Colon (tissue), 2 donors: ENCODE results near the gene RABL6.
"Not testable (repeated sequence)": the region's sequence is repeated elsewhere in the genome, so short reads cannot be mapped to it uniquely, and the experiment has no call there.

Experiments
- FAIRE-seq: peaks from 2 replicates; lab custom pipeline; 2012; peaks lifted over from hg19 to GRCh38; lab: Jason Lieb, UNC
- donor health status: control.
- donor health status: control.

RABL6 gene

DNA sequence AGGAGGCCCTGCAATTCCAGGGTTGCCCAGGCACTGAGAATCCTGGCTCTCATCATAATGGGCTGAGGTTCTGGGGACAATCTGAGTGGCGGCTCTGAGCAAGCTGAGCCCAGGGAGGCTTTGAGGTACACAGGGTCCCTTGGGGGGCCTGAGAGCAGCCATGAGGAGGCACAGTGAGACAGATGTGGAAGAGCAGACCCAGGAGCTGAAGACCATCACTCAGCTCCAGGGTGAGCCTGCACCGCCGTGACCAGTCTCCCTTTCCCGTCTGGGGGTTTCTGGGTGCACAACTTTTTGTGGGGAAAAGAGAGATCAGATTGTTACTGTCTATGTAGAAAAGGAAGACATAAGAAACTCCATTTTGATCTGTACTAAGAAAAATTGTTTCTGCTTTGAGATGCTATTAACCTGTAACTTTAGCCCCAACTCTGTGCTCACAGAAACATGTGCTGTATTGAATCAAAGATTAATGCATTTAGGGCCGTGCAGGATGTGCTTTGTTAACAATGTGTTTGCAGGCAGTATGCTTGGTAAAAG lies 11.4 kb upstream of the RABL6 start, which contains the start of gene CCDC183:
CCDC183 (plus strand) TSS at position 101 of the 537 bp plus-strand sequence; CDS start at position 161, 60 bp downstream.
- no peak for FAIRE-seq

DNA sequence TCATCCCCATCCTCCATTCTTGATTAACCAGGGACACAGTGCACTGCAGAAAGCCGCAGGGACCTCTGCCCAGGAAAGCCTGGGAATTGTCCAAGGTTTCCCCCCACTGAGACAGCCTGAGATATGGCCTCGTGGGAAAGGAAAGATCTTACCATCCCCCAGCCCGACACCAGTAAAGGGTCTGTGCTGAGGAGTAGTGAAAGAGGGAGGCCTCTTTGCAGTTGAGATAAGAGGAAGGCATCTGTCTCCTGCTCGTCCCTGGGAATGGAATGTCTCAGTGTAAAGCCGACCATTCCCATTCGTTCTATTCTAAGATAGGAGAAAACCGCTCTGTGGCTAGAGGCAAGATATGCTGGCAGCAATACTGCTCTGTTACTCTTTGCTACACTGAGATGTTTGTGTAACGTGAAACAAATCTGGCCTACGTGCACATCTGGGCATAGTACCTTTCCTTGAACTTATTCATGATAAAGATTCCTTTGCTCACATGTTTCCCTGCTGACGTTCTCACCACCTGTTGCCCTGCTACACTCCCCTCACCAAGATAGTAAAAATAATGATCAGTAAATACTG lies 10.9 kb upstream of the RABL6 start:
- FAIRE-seq = not testable (repeated sequence)

DNA sequence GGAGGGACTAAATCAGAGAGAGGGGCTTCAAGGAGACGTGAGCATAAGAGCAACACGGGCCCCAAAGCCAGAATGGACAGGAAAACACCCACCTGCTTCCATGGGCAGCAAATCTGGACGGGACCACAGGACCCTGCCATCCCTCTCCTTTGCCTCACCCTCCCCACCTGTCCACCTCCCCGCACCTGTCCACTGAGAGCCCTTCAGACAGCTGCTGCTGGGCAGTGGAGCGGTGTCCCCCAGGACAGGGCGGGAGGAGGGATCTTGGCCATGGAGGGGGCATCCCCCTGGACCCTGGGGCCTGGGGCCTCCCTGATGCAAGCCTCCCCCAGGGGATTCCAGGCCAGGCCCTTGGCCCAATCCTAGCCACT lies 9.1 kb upstream of the RABL6 start:
- FAIRE-seq = no peak

DNA sequence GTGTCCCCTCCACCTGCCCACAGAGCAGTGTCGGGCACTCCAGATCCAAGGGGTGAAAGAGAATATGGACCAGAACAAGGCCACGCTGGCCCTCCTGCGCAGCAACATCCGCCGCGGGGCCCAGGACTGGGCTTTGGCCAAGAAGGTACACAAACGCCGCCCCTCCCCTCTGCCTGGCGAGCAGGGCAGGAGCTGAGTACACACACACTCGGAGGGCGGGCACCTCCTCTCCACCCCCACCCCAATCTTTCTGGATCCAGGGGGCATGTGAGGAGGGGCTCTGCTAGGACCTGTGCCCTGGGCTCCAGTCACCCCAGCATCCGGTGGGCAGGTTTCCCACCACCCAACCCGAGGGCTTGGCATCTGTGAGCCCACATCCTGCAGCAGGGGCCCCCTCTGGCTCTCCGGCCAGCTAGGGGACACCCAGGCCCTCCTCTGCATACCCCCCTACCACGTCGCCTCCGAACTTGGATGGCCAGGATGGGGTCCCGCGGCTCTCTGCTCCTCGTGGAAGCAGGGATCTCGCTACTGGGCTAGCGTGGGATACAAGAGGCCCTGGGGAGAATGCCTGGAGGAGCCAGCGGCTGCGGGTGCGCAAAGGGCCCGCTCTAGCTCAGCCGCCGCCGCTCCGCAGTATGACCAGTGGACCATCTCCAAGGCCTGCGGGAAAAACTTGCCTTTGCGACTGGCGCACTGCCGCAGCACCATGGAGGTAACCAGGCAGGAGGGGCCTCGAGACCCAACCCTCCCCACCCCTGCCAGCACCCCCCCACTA lies 8.5 kb upstream of the RABL6 start:
- FAIRE-seq = no peak

DNA sequence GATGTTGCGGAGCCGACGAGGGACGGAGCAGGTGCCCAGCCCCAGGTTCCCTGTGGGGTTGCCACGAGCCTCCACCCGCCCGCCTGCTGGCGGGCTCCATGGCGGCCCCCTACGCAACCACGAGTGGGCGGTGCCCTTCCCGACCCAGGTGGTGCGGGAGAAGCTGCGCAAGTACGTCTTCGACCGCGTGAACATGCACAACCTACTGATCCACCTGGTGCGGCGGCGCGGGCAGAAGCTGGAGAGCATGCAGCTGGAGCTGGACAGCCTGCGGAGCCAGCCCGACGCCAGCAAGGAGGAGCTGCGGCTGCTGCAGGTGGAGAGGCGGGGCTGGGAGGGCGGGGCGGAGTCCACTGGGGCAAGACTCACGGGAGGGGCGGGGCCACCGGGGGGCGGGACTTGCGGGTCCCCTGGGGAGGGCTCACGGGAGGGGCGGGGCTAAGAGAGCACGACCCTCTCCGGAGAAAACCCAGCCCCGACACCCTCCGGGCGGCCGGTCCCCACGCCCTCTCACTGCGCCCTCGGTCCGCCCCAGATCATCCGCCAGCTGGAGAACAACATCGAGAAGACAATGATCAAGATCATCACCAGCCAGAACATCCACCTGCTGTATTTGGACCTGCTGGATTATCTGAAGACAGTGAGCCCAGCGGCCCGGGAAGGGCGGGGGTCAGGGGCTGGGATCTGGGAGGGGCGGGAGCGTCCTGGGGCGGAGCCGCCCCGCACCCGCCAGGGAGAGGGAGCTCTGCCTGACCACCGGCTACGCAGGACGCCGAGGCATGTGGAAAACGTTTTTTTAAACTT lies 7.7 kb upstream of the RABL6 start:
- no peak for FAIRE-seq

DNA sequence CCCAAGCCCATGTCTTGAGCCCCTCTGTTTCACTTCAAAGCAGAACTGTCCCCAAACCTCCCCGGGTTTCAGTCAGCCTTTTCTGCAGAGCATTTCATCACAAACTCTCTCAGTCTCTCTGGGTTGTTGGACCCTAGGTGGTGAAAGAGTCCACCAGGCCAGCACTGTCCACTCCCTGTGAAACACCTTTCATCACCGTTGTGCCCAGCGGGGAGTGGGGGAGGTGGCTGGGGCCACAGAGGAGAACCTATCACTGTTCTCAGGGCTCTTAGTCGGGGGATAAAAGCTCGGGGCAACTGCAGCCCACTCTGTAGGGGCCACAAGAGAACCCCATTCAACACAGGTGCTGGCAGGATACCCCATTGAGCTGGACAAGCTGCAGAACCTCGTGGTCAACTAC lies 5.4 kb upstream of the RABL6 start:
- no peak for FAIRE-seq

DNA sequence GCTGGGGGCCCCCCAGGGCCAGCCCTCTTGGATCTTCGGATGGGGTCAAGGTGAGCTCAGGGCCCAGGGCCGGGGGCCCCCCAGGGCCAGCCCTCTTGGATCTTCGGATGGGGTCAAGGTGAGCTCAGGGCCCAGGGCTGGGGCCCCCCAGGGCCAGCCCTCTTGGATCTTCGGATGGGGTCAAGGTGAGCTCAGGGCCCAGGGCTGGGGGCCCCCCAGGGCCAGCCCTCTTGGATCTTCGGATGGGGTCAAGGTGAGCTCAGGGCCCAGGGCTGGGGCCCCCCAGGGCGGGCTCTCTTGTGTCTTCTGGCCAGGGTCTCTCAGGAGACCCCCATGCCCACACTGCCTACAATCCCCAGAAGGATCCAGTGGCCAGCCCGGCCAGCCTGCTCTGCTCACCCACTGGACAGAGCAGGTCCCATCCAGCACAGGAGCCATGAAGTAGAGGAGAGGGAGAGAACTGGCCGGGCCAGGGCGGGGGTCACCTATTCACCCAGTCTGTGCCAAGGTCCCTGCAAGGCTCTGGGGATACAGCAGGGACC lies 4.7 kb upstream of the RABL6 start:
- FAIRE-seq = not testable (repeated sequence)

DNA sequence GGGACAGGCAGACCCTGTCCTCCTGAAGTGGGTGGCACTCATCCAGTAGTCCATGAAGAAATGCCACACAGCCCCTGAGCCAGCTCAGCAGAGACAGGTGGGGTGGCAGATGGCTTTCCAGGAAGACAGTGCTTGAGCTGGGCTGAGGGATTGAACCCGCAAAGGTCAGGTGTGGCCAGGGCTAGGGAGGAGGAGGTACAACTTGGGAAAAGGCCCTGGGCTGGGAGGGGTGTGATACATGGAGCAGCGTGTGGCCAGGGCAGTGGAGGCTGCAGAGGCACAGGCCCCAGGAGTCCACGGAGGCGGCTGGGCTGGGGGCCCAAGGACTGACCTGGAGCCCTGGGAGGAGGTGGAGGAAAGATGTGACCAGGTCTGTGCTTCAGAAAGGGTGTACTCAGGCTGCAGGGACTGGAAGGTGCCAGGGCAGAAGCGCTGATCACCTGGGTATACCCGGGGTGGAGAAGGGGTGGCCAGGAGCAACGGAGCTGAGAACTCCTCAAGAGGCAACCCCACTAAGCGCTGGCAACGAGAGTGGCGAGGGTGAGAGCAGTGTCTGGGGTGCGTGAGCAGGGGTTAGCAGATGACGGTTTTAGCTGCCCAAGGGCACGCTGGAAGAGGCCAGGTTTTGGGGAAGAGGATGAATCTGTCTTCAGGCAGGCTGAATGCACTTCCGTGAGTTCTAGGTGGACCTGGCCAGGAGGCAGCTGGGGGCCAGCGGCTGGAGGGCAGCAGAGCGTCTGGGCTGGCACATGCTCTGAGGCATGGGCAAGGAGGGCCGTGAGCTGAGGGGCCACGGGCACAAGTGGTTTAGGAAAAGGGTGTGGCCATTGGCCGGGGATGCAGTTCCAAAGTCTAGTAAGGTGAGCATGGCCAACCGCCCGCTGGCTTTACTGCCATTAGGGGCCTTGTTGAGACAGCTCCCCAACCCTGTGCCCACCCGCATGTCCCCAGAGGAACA lies 3.9 kb upstream of the RABL6 start:
- FAIRE-seq = no peak

DNA sequence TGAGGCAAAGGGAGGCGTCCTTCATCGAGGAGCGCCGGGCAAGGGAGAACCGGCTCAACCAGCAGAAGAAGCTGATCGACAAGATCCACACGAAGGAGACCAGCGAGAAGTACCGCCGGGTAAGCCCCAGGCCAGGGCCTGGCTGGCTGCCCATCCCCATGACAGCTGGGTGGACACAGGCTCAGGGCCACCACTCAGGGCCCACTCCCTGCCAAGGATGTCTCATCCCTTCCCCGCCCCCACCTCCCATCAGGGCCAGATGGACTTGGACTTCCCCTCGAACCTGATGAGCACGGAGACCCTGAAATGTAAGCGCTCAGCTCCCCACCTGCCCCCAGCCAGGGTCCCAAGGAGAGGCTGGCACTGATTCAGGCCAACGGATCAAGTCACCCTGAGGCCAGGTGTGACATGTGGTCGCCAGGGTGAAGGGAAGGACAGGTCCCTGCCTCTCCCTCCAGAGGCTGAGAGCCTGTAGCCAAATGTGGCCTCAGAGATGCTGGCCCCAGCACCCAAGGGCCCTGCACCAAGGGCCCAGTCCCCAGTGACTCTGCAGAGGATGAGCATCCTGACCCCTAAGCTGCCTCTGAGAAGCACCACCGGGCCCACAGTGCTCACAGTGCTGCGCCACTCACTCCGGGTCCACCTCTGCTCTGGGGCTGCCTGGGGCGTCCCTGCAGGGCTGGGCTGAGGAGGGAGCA lies 3.1 kb upstream of the RABL6 start:
- no peak for FAIRE-seq

DNA sequence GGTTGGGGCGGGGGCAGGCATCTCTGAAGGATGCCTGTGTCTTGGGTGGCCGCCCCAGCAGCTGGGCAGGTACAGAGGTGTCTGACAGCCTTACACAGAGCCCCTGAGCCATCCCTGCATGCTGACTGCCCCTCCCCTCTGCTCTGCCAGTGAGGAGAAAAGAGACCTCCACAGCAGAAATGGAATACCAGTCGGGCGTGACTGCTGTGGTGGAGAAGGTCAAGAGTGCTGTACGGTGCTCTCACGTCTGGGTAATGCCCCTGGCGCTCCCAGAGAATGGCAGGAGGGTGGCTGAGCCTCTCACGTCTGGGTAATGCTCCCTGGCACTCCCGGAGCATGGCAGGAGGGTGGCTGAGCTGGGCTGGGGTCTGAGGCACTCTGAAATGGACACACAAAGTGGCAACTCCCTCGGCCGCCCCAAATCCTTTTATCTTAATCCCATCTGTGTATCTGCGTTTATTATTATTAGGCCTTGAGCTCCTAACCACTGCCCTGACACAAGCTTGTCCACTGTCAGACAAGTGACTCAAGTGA lies 2.5 kb upstream of the RABL6 start:
- no peak for FAIRE-seq

DNA sequence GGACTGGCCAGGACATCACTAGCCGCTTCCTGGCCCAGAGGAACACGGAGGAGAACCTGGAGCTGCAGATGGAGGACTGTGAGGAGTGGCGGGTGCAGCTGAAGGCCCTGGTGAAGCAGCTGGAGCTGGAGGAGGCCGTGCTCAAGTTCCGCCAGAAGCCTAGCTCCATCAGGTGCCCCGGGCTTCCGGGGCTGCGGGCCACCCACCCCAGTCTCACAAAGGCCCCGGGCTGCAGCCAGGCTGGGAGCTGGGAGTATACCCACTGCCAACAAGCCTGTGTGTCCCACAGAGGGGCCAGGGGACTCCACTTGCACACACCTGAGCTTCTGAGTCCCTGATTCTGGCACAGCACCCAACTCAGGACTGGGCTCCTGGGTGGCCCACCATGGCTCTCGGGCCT lies 1.7 kb upstream of the RABL6 start:
- FAIRE-seq = no peak

DNA sequence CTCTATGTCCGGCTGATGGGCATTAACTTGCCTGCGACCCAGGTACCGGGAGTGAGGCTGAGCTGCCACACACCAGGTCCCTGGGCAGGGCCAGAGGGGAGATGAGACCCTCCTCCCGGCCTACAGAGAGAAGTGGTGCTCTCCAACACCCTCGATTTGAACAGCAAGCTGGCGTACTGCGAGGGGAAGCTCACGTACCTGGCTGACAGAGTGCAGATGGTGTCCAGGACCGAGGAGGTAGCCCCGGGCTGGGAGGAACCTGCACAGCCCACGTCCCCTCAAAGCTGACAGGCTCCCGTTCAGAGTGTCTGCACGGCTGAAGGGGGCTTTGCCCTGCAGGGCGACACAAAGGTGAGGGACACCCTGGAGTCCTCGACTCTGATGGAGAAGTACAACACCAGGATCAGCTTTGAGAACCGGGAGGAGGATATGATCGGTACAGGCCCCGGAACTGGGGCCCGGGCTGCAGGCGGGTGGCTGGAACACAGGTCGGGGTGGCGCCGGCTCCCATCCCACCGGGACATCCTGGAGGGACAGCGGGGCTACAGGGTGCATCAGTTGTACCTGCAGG lies 1.0 kb upstream of the RABL6 start:
- FAIRE-seq = no peak

DNA sequence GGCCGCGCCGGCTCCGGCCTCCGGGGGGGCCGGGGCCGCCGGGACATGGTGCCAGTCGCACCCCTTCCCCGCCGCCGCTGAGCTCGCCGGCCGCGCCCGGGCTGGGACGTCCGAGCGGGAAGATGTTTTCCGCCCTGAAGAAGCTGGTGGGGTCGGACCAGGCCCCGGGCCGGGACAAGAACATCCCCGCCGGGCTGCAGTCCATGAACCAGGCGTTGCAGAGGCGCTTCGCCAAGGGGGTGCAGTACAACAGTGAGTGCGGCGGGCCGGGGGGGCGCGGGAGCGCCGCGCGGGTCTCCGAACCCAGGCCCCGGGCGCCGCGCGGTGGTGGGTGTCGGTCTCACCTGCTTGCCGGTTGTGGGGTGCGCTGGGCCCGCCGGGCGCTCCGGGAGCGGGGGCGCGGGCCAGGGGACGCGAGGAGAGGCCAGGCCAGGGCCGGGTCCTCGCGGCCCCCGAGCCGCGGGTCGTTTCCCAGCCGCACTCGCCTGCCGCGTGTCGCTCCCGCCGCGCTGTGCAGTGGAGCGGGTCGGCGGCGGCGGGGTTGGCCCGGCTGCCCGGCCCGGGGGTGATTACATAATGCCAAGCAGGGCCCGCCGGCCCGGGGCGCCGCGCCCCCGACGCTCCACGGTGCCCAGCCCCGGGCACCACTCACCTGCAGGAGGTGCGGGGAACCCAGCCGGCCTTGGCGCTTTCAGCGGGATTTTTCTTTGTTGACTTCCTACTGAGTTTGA lies 492 bp downstream of the RABL6 start:
- FAIRE-seq = no peak

DNA sequence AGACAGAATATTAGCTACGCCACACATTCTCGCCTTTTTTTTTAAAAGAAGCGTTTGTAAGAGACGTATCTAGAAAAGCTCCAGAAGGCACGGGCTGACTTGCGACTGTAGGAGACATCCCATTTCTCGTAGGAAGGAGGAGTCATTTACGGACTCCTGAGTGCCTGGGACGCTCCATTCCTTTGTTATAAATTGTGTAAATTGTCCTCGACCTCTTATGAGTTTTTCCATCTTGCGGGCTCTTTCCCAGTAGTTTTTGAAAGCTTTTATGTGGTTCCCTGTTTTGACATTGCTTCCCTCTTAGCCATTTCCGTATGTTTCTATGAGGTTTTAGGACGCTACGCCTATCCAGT lies 1.0 kb downstream of the RABL6 start:
- FAIRE-seq = no peak

DNA sequence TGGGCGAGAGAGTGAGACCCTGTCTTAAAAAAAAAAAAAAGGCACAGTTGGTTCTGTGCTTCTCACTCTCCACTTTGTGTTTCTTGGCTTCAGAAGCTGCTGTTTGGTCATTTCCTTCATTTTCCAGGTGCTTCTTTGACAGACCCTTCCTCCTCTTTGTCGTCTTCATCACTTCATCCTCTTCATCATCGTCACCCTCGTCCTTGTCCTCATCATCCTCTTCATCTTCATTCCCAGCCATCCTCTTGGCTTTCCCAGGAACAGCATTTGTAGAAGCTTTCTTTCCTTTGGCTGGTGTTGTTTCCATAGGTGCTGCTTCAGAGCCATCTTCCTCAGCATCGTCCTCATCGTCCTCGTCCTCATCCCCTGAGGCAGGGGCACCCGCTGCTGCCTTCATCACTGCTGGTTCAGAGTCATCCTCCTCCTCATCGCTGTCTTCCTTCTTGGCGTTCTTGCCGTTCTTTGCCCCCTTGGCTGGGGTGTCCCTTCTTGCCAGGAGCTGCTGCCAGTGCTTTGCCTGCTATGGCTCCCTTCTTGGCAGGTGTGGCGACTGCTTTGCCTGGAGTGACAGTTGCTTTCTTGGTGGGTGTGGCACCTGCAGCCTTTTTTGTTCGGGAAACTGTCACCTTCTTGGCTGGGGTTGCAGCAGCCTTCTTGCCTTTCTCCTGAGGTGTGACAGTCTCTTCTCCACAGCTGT lies 7.1 kb downstream of the RABL6 start:
- FAIRE-seq = no peak

DNA sequence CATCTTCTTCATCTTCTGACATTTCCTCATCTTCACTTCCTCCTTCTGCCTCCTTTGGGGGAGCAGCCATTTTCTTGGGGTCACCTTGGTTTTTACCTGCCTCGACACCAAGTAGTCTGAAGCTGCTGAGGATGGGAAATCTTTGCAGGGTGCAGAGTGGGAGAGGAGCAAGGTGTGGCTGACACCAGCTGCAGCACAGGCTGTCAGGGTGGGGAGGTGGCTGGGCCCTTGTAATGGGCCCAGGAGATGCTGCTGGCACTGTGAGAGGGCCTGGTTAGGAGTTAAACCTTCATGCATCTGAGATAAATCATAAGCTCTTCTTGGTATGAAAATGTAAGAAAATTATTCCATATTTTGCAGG lies 7.7 kb downstream of the RABL6 start:
- FAIRE-seq = no peak

DNA sequence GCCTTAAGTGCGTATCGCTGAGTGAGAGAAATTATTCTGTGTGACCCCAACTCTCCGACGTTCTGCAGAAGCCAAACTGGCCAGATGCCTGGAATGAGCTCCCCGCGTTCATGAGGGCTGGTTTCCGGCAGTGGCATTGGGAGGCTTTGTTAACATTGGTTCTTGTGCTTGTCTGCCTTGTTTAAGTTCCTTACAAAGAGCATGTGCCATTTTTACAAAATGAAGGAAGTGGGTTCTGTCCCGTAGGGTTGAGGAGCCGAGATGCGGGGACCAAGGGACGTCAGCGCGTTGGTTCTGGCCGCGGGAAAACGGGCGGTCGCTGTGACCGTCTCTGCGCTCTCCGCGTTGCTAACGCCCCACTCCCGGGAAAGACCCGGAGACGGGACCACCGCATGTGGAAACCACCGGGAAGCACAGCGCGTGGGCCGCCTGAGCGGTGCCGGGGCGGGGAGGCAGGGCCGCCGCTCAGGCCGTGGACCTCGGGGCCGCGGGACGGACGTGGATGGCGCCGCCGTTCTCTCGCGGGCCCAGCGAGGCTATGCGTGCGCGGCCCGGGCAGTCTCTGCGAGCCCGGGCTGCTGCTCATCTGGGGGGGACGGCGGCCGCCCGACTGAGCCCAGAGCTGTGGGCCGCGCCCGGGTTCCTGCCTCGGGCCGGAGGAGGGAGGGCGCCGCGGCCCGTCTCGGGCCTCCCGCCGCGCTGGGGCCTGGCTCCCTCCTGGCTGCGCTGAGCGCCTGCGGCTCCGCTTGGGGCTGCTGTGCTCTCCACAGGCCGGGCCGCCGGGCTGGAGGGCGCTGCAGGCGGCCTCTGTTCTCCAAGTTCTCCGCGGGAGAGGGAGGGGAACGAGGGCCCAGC lies 13.4 kb downstream of the RABL6 start:
- no peak for FAIRE-seq
